Hematopoietic multipotent progenitor cell (in vitro differentiated cells): ENCODE data around the gene FAM89A. TPM values are rescaled to one million over a fixed set of nuclear protein-coding genes. Genes with fewer than 3 reads are reported as not detected.

Experiments
- DNase-seq, 3 donors: peaks; one replicate each; pipeline ENCODE4 v3.0.0-alpha.2; 2011 to 2015; ENCODE audit warnings: low read depth in 2 of 3, low spot score in 2 of 3
- total RNA-seq: library from RNA; depleted of rRNA; stranded (reverse); fragments of >200 nt; gene quantifications from one replicate; pipeline ENCODE4 v1.2.3, GENCODE V29; 2012

The FAM89A gene
- total RNA-seq, 1 donor = 6.7 TPM

GRCh38 chr1:230972855-230973271 lies 67.2 kb downstream of the FAM89A start:
- DNase-seq = peak; percentile 41 to 73 (median 51)

DNA sequence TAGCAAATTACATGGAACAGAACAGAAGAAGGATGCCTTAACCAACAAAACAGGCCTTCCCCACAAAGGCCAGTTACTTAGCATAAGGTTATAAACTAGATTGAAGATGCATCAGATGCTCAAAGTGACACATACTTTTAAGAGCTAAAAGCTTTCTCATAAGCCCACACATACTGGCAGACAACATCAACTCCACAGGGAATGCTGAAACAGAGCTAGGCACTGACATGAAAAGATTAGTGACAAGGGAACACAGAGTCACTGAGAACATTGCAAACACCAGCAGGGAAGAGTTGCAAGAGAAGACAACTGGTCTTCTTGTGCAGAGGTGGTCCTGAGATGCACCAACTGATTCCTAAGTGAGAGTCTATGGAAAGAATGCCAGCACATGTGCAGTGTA lies 68.3 kb downstream of the FAM89A start:
- no peak for DNase-seq

GRCh38 chr1:230970432-230970831 lies 69.6 kb downstream of the FAM89A start:
- no peak for DNase-seq

Other genes with a start within 250 kb of the FAM89A start
- gene C1orf198, start 171.7 kb downstream of the FAM89A start, total RNA-seq = 7.3 TPM
- gene TTC13, start 61.4 kb downstream of the FAM89A start, total RNA-seq = 4.8 TPM
- gene ARV1, start 61.2 kb downstream of the FAM89A start, total RNA-seq = 10.5 TPM
- gene TRIM67, start 121.8 kb upstream of the FAM89A start, total RNA-seq = under 0.01 TPM
- 23.4 TPM for gene GNPAT, start 201.0 kb upstream of the FAM89A start, total RNA-seq